GM19397 (cell line): ENCODE data around the gene SARDH.

ENCODE experiments used
- ATAC-seq: cut with Tn5 transposase; IDR thresholded peaks from one replicate; pipeline ENCODE4 v1.9.1; 2021; ENCODE audit warnings: mild to moderate bottlenecking, moderate library complexity; ENCODE audit not compliant: unreplicated experiment

The SARDH gene

DNA sequence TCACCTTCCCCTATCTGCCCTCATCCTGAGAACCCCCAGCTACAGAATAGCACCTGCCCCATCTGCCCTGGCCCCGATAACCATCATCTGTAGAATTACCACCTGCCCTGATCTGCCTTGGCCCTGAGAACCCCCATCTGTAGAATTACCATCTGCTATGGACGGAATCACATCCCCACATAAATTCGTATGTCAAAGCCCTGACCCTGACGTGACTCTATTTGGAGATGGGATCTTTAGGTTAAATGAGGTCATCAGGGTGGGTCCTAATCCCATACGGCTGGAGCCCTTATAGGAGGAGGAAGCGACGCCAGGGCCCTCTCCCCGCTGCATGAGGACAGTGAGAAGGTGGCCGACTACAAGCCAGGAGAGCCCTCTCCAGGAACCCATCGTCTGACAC lies 32.6 kb downstream of the SARDH start:
- ATAC-seq = no peak

GRCh38 chr9:133704711-133705181 lies 33.4 kb downstream of the SARDH start:
- ATAC-seq = no peak

DNA sequence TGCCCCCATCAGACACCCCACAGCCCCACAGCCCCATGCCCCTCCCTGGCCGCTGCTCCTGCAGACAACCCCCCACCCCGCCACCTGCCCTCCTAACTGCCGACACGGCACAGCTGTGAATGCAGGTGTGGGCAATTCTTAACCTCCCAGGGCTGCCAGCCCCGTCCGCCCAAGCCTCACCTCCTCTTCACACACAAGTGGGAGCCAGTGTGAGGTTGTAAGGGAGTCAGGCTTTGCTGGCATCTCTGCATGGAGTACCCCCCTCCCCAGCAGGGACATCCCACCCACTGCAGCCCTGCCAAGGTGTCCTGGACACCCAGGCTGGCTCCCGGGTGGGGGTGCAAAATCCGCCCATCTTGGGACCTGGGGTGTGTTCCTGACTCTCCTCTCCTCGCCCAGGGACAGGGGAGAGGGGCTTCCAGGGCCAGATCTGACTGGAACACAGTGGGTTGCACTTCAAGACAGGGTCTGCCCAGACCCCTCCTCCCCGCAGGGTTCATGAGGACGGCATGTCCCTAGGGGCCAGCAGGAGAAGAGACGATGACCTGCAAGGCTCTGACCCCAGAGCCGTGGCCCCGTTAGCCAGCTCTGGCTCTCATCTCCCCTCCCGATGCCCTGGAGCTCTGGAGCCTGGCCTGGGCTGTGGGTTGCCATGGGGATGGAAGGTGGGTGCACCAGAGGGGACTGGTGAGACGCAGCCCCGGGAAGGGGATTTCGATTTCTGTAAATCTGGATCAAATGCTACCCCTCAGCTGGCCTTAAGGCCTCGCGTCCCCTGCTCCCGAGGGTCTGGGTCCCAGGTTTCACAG lies 34.4 kb downstream of the SARDH start:
- ATAC-seq = no peak

- ATAC-seq = no peak
Measured at GRCh38 chr9:133702798-133703590, 35.2 kb downstream of the SARDH start.

DNA sequence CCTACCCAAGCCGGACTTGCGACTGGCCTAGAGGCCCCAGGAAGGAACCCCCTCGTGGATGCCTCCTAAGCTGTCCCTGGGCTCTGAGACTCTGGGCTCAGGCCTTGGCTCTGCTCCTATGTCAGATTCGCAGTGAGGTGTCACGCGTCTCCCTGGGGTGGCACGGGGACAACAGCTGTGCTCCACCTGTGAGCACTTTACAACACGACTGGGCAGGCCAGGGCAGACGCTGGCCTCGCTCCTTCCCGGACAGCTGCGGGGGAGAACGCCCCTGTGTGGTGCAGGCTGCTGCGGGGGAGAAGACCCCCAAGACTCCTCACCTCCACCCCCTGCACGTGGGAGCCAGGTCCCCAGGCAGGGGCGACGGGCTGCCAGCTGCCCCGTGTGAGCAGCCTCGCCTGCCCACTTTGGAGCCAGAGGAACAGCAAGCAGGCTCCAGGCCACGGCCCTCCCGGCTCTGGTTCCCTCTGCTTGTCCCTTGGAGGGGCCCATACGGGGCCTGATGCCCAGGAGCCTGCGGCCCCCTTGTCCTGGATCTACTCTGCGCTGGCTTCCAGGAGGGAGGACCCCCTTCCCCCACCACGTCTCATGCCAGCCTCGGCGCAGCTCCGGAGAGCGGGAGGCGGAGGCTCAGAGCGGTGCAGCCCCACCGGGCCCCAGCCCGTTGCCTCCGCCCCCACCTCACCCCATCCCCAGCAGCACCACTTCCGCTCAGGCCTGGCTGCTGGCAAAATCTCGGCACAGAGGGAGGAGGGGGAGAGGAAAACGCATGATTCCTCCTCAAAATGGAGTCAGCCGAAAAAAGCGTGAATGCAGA lies 36.0 kb downstream of the SARDH start:
- no peak for ATAC-seq

DNA sequence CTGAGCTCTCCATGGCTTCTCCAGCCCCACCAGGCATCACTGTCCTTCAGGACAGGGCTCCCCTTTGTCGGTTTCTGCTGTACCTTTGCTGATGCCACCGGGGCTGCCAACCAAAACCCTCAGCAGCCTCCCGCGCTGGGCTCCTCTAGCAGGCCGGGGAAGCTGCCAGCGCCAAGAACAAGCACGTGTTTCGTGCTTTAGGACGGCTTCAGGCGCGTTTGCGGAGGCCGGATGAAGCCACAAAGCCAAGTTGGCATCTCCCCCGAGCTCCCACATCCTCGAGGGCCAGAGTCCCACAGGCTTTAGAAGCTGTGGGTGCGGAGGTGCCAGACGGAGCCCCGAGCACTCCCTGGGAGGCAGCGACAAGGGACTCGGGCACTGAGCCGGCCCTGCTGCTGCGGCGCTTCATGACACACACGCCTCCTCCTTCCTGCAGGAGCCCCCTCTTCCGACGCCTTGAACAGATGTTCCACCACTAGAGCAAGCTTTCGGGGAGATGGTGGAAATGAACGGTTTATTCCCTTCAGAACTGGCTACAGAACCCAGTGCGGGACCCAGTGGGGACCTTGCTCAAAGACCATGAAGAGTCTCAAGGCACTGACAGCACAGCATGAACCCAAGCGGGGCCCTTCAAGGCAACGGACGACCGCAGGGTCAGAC lies 36.7 kb downstream of the SARDH start:
- no peak for ATAC-seq

GRCh38 chr9:133700819-133701320 lies 37.3 kb downstream of the SARDH start:
- no peak for ATAC-seq

DNA sequence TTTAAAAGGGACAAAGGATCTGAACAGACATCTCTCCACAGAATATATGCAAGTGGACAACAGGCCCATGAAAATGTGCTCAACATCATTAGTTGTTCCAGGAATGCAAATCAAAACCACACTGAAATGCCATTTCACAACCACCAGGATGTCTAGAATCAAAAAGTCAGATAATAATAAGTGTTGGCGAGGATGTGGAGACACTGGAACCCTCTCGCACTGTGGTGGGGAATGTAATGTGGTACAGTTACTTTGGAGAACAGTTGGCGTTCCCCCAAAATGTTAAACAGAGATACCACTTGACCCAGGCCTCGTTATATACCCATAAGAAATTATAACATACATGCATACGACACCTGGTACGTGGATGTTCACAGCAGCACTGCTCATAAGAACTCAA lies 38.6 kb downstream of the SARDH start:
- ATAC-seq = no peak

- ATAC-seq = no peak
Measured at GRCh38 chr9:133696071-133696472, 42.1 kb downstream of the SARDH start.

DNA sequence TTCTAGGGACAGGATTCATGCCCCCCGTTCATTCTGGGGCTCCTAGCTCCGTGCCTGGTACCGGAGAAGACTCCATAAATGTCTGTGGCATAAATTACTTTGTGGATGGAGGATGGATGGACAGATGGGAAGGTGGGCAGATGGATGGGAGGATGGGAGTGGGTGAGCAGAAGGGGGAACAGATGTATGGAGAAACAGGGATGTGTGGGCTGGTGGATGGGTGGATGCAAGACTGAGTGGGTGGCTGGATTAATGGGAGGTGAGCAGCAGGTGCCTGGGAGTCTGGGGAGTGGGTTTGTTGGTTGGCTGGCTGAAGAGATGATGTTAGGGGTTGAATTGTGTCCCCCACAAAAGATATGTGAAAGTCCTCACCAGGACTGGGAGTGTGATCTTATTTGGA lies 43.5 kb downstream of the SARDH start:
- ATAC-seq = no peak

GRCh38 chr9:133693703-133694529 lies 44.2 kb downstream of the SARDH start:
- ATAC-seq = no peak

DNA sequence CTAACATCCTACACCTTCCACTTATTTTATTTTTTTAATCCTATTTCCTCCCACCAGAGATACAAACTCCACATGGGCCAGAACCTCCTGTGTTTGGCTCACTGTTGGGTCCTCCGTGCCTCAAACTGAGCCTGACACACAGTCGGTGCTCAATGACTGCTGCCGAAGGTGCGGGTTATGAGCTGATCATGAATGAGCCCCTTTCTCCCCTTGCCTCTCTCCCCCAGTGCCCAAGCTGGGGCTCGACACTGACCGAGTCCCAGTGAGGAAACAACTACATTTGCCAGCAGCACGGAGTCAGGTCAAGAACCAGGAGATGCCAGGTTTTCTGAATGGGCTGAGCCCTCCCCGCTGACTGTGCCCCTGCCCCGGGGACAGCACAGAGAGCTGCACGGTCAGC lies 45.0 kb downstream of the SARDH start:
- ATAC-seq = no peak

DNA sequence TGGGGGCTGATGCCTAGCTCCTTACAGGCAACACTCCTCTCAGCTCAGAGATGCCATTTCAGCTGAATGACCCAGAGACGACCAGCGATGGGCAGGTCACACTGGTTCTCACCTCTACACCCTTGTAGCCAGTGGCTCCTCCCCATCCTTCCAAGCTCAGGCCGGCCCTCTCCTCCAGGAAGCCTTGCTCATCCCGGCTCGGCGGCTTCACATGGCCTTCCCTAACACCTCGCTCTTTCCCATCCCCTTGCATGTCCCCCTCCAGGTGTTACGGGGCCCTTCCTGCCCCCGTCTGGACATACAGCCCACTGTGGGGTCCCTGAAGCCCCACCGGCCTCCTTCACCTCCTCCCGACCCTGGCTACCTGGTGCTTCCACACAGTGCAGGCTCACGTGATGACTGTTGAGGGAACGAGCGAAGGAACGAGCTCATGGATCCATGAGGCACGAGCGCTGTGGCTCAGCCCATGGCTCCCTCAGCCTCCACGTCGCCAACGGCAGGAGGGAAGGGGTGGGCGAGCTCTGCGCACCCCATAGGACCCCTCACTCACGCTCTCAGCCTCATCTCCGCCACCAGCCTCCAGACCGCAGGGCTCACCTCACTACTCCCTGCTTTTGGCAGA lies 45.7 kb downstream of the SARDH start:
- ATAC-seq = no peak

GRCh38 chr9:133691626-133692363 lies 46.4 kb downstream of the SARDH start:
- ATAC-seq = no peak

GRCh38 chr9:133691191-133691590 lies 47.0 kb downstream of the SARDH start:
- ATAC-seq = no peak

DNA sequence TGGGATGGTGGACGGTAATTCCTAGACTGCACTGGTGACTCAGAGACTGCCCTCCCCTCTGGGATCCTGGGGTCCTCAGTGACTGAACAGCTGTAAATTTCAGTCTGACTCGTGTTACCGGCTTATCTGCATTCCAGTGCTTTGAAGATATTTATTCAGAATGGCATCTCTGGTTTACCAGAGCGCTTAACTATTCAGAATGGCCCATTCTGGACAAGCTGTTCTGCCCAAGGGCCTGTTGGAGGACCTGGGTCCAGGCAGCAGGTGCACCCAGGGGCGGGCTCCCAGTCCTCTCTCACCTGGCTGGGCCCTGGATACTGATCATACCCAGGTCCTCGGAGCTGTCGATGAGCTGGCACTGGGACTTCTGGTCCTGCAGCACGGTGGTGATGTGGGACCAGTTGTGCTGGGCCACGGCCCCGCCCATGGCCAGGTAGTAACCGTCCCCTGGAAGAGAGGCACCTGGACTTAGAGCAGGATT lies 48.0 kb downstream of the SARDH start:
- ATAC-seq = no peak

- ATAC-seq = no peak
Measured at GRCh38 chr9:133689151-133689763, 48.9 kb downstream of the SARDH start.
